Ascending aorta (tissue), 2 donors: Measurements from ENCODE around the gene DNAH11. TPM values are rescaled to one million over a fixed set of nuclear protein-coding genes. Genes with fewer than 3 reads are reported as not detected.

Source experiments
- DNase-seq, 2 donors: peaks; one replicate each; pipeline ENCODE4 v3.0.0-alpha.2; 2019; ENCODE audit warnings: low spot score in 2 of 2
- H3K27ac ChIP-seq, 2 donors: fragments of 200-600 bp; sonication (generic); one replicate each; pipeline ENCODE4 v1.5.1; 2016 to 2017; ENCODE audit warnings: mild to moderate bottlenecking in 1 of 2
- H3K27me3 ChIP-seq: fragments of 200-600 bp; sonication (generic); one replicate; pipeline ENCODE4 v1.5.1; 2017
- H3K36me3 ChIP-seq, 2 donors: fragments of 200-600 bp; sonication (generic); one replicate each; pipeline ENCODE4 v1.5.1; 2016
- H3K4me1 ChIP-seq, 2 donors: fragments of 200-600 bp; sonication (generic); one replicate each; pipeline ENCODE4 v1.5.1; 2016 to 2017; ENCODE audit warnings: mild to moderate bottlenecking in 1 of 2
- H3K4me3 ChIP-seq, 2 donors: fragments of 200-600 bp; sonication (generic); one replicate each; pipeline ENCODE4 v1.5.1; 2016 to 2017; ENCODE audit warnings: mild to moderate bottlenecking in 1 of 2
- H3K9me3 ChIP-seq, 2 donors: fragments of 200-600 bp; sonication (generic); one replicate each; pipeline ENCODE4 v1.5.1; 2016
- CTCF ChIP-seq, 3 experiments: fragments of 200-600 bp in 2 of 3; fragments of 450-650 bp in 1 of 3; sonication (generic) in 2 of 3; IDR thresholded peaks; one replicate each; pipeline ENCODE4 v1.5.1; 2016 to 2019; ENCODE audit warnings: antibody characterized with exemption in 3 of 3, mild to moderate bottlenecking in 1 of 3, moderate library complexity in 1 of 3
- intact Hi-C: fragments of 100-400 bp; cut with DNase I; formaldehyde crosslinking; loops from one replicate; pipeline ENCODE4 v1.15.1; 2023
- total RNA-seq: library from RNA; depleted of rRNA; stranded (reverse); fragments of >200 nt; gene quantifications from one replicate; pipeline ENCODE4 v1.1.0, GENCODE V29; 2016

Gene DNAH11
- total RNA-seq, 1 donor from 2014 or later = 0.75 TPM

GRCh38 chr7:21565614-21566013 lies 22.8 kb downstream of the DNAH11 start:
- H3K9me3 ChIP-seq = no peaks in the 10 kb centered on the region
- intact Hi-C loops = no loop called here
- no peaks in the 10 kb centered on the region for H3K27me3 ChIP-seq
- no peak overlapping the region for H3K27ac ChIP-seq
- no peak for DNase-seq
- no peak overlapping the region for H3K4me3 ChIP-seq
- no peaks in the 10 kb centered on the region for H3K36me3 ChIP-seq
- TF ChIP-seq CTCF (IDR thresholded peaks at IDR 0.05) = no peak
- no peaks in the 10 kb centered on the region for H3K4me1 ChIP-seq

- Histone ChIP-seq H3K9me3 (no peaks in the 10 kb centered on the region), H3K27ac (no peak overlapping the region), H3K36me3 (no peaks in the 10 kb centered on the region), H3K4me1 (no peaks in the 10 kb centered on the region), H3K27me3 (no peaks in the 10 kb centered on the region), H3K4me3 (no peak overlapping the region)
- intact Hi-C loops = no loop called here
- DNase-seq = no peak
- TF ChIP-seq CTCF (IDR thresholded peaks at IDR 0.05) = no peak
Observed at GRCh38 chr7:21566094-21566493, 23.3 kb downstream of the DNAH11 start.

- peak in 1 of 3 experiments; percentile 20 for TF ChIP-seq CTCF (IDR thresholded peaks at IDR 0.05)
- no peaks in the 10 kb centered on the region for H3K9me3 ChIP-seq
- H3K4me3 ChIP-seq = no peak overlapping the region
- no peaks in the 10 kb centered on the region for H3K4me1 ChIP-seq
- intact Hi-C loops = no loop called here
- no peak for DNase-seq
- H3K27ac ChIP-seq = no peak overlapping the region
- no peaks in the 10 kb centered on the region for H3K27me3 ChIP-seq
- no peaks in the 10 kb centered on the region for H3K36me3 ChIP-seq
Observed at GRCh38 chr7:21568762-21569161, 25.9 kb downstream of the DNAH11 start.

GRCh38 chr7:21572331-21573313 lies 29.8 kb downstream of the DNAH11 start:
- no peaks in the 10 kb centered on the region for H3K4me1 ChIP-seq
- no peaks in the 10 kb centered on the region for H3K9me3 ChIP-seq
- no peaks in the 10 kb centered on the region for H3K27me3 ChIP-seq
- intact Hi-C loops = no loop called here
- H3K36me3 ChIP-seq = no peaks in the 10 kb centered on the region
- no peak overlapping the region for H3K4me3 ChIP-seq
- no peak overlapping the region for H3K27ac ChIP-seq
- no peak for TF ChIP-seq CTCF (IDR thresholded peaks at IDR 0.05)
- no peak for DNase-seq

GRCh38 chr7:21579341-21580072 lies 36.7 kb downstream of the DNAH11 start:
- no peak for TF ChIP-seq CTCF (IDR thresholded peaks at IDR 0.05)
- intact Hi-C loops = loop anchor here (1.0 to 5.0 kb wide), 2 partner anchors 38 to 152 kb away; no protein-coding TSS in a partner anchor
- H3K9me3 ChIP-seq = no peaks in the 10 kb centered on the region
- peak overlapping the region in 1 of 2 donors; percentile 19 for H3K27ac ChIP-seq
- no peaks in the 10 kb centered on the region for H3K4me1 ChIP-seq
- H3K4me3 ChIP-seq = no peak overlapping the region
- DNase-seq = no peak
- H3K27me3 ChIP-seq = no peaks in the 10 kb centered on the region
- H3K36me3 ChIP-seq = no peaks in the 10 kb centered on the region
